Neural cell (in vitro differentiated cells): Measurements from ENCODE around the gene MAP2K7. TPM values are rescaled to one million over a fixed set of nuclear protein-coding genes. Genes with fewer than 3 reads are reported as not detected.

Experiments used
- H2AFZ ChIP-seq: fragments of 200-600, 300-800 bp; sonication (generic), shearing (Covaris generic); 2 replicates; pipeline ENCODE4 v1.6.0; 2014; ENCODE audit warnings: low read depth, mild to moderate bottlenecking, antibody characterized with exemption, low read length, moderate library complexity
- H3F3A ChIP-seq: fragments of 200-600 bp; shearing (Covaris generic); 2 replicates; pipeline ENCODE4 v1.6.1; 2016; ENCODE audit warnings: mild to moderate bottlenecking, moderate library complexity, mixed read lengths, antibody characterized with exemption, low read length; ENCODE audit not compliant: insufficient read depth, poor library complexity, severe bottlenecking
- H3K27ac ChIP-seq: fragments of 200-600, 300-800 bp; sonication (generic), shearing (Covaris generic); 2 replicates; pipeline ENCODE4 v1.5.1; 2014; ENCODE audit warnings: mild to moderate bottlenecking, low read length, moderate library complexity
- H3K27me3 ChIP-seq: fragments of 300-800, 200-600 bp; sonication (generic), shearing (Covaris generic); 2 replicates; pipeline ENCODE4 v1.6.0; 2014; ENCODE audit warnings: mild to moderate bottlenecking, low read depth, low read length, moderate library complexity; ENCODE audit not compliant: insufficient read depth
- H3K36me3 ChIP-seq: fragments of 300-800, 200-600 bp; sonication (generic), shearing (Covaris generic); 2 replicates; pipeline ENCODE4 v1.5.1; 2014; ENCODE audit warnings: mild to moderate bottlenecking, antibody characterized with exemption, low read length, moderate library complexity; ENCODE audit not compliant: insufficient read depth
- H3K4me2 ChIP-seq: fragments of 300-800, 200-600 bp; sonication (generic), shearing (Covaris generic); 2 replicates; pipeline ENCODE4 v1.6.0; 2014; ENCODE audit warnings: mild to moderate bottlenecking, low read length
- H3K4me3 ChIP-seq: fragments of 300-800, 200-600 bp; sonication (generic), shearing (Covaris generic); 2 replicates; pipeline ENCODE4 v1.5.1; 2014; ENCODE audit warnings: mild to moderate bottlenecking, low read length, moderate library complexity
- H3K79me2 ChIP-seq: fragments of 200-600 bp; shearing (Covaris generic); replicated peaks from 2 replicates; pipeline ENCODE4 v1.6.0; 2014; ENCODE audit warnings: mild to moderate bottlenecking, low read length, moderate library complexity; ENCODE audit not compliant: insufficient read depth
- H3K9ac ChIP-seq: fragments of 300-800, 200-600 bp; sonication (generic), shearing (Covaris generic); 2 replicates; pipeline ENCODE4 v1.6.1; 2016; ENCODE audit warnings: mild to moderate bottlenecking, low read length, mixed read lengths
- H3K9me2 ChIP-seq: fragments of 200-600 bp; shearing (Covaris generic); 2 replicates; pipeline ENCODE4 v1.6.1; 2016; ENCODE audit warnings: mild to moderate bottlenecking, low read length, mixed read lengths; ENCODE audit not compliant: insufficient read depth
- H3K9me3 ChIP-seq: fragments of 200-600, 300-800 bp; sonication (generic), shearing (Covaris generic); 2 replicates; pipeline ENCODE4 v1.6.1; 2016; ENCODE audit warnings: mild to moderate bottlenecking, mixed run types, low read length, moderate library complexity, mixed read lengths
- H4K20me1 ChIP-seq: fragments of 200-600 bp; shearing (Covaris generic); 2 replicates; pipeline ENCODE4 v1.6.1; 2016; ENCODE audit warnings: mild to moderate bottlenecking, mixed run types; ENCODE audit not compliant: insufficient read depth
- CTCF ChIP-seq: fragments of 450-650 bp; IDR thresholded peaks from 2 replicates; pipeline ENCODE4 v1.5.1; 2014; ENCODE audit warnings: antibody characterized with exemption, mild to moderate bottlenecking, moderate library complexity; ENCODE audit not compliant: poor library complexity, severe bottlenecking
- EP300 ChIP-seq: fragments of 450-650 bp; conservative IDR thresholded peaks from 2 replicates; pipeline ENCODE4 v1.6.1; 2014; ENCODE audit warnings: antibody characterized with exemption, mild to moderate bottlenecking, moderate library complexity; ENCODE audit not compliant: poor library complexity, severe bottlenecking
- EZH2 ChIP-seq: fragments of 200-600, 300-800 bp; shearing (Covaris generic), sonication (generic); IDR thresholded peaks from 2 replicates; pipeline ENCODE4 v1.6.1; 2014; ENCODE audit warnings: antibody characterized with exemption, low read length, borderline replicate concordance, mild to moderate bottlenecking; ENCODE audit not compliant: insufficient read depth, poor library complexity, severe bottlenecking
- MXI1 ChIP-seq: fragments of 450-650 bp; conservative IDR thresholded peaks from 2 replicates; pipeline ENCODE4 v1.6.1; 2014; ENCODE audit warnings: antibody characterized with exemption, mild to moderate bottlenecking; ENCODE audit not compliant: poor library complexity, severe bottlenecking
- POLR2AphosphoS5 ChIP-seq: IDR thresholded peaks from 2 replicates; pipeline ENCODE4 v1.6.1; 2012
- RAD21 ChIP-seq: fragments of 450-650 bp; conservative IDR thresholded peaks from 2 replicates; pipeline ENCODE4 v1.6.1; 2014; ENCODE audit warnings: antibody characterized with exemption, mild to moderate bottlenecking, moderate library complexity
- REST ChIP-seq: IDR thresholded peaks from 2 replicates; pipeline ENCODE4 v1.6.1; 2012; ENCODE audit warnings: borderline replicate concordance
- SMC3 ChIP-seq: fragments of 450-650 bp; conservative IDR thresholded peaks from 2 replicates; pipeline ENCODE4 v1.6.1; 2014; ENCODE audit warnings: antibody characterized with exemption, mild to moderate bottlenecking, moderate library complexity; ENCODE audit not compliant: poor library complexity
- TAF1 ChIP-seq: IDR thresholded peaks from 2 replicates; pipeline ENCODE4 v1.6.1; 2012; ENCODE audit warnings: low read depth
- polyA plus RNA-seq: library from polyadenylated mRNA; depleted of rRNA; stranded (reverse); fragments of >200 nt; gene quantifications from 2 replicates; pipeline ENCODE4 v1.2.3, GENCODE V29; 2014

Gene MAP2K7
- polyA plus RNA-seq, 1 donor from 2014 or later: 9.2 TPM

GRCh38 chr19:7908078-7908699 is 4.5 kb downstream of the MAP2K7 start:
- no peak overlapping the region for H2AFZ ChIP-seq
- H3K36me3 ChIP-seq: no peaks in the 10 kb centered on the region
- H3K27ac ChIP-seq: no peak overlapping the region
- H3K9me2 ChIP-seq: no peaks in the 10 kb centered on the region
- no peaks in the 10 kb centered on the region for H4K20me1 ChIP-seq
- H3K4me3 ChIP-seq: no peak overlapping the region
- H3K9me3 ChIP-seq: no peaks in the 10 kb centered on the region
- no peaks in the 10 kb centered on the region for H3K27me3 ChIP-seq
- no peak overlapping the region for H3K4me2 ChIP-seq
- TF ChIP-seq TAF1 (no peak), SMC3 (no peak), EP300 (no peak), MXI1 (no peak), RAD21 (no peak), EZH2 (no peak), REST (no peak), CTCF (no peak), POLR2AphosphoS5 (no peak)
- H3K79me2 ChIP-seq: peaks cover 22% of the 10 kb centered on the region
- H3F3A ChIP-seq: no peaks in the 10 kb centered on the region
- no peak overlapping the region for H3K9ac ChIP-seq

GRCh38 chr19:7908742-7909461 is 5.2 kb downstream of the MAP2K7 start:
- Histone ChIP-seq H2AFZ (no peak overlapping the region), H3K9me2 (no peaks in the 10 kb centered on the region), H3K27ac (no peak overlapping the region), H4K20me1 (no peaks in the 10 kb centered on the region), H3K27me3 (no peaks in the 10 kb centered on the region), H3K9ac (no peak overlapping the region), H3K4me3 (no peak overlapping the region), H3K4me2 (no peak overlapping the region), H3K79me2 (peaks cover 22% of the 10 kb centered on the region), H3K9me3 (no peaks in the 10 kb centered on the region), H3K36me3 (no peaks in the 10 kb centered on the region), H3F3A (no peaks in the 10 kb centered on the region)
- TF ChIP-seq CTCF (no peak), SMC3 (no peak), RAD21 (no peak), POLR2AphosphoS5 (no peak), REST (no peak), MXI1 (no peak), TAF1 (no peak), EP300 (no peak), EZH2 (no peak)
